8988T (cell line): Measurements from ENCODE around the gene PSMB2.
A peak's percentile ranks its signal among the peaks of the same experiment; 100 is the strongest.
"Not testable (repeated sequence)": the region's sequence is repeated elsewhere in the genome, so short reads cannot be mapped to it uniquely, and the experiment has no call there.

Source experiments
- DNase-seq: peaks from one replicate; pipeline ENCODE4 v3.0.0; 2011

The PSMB2 gene

DNA sequence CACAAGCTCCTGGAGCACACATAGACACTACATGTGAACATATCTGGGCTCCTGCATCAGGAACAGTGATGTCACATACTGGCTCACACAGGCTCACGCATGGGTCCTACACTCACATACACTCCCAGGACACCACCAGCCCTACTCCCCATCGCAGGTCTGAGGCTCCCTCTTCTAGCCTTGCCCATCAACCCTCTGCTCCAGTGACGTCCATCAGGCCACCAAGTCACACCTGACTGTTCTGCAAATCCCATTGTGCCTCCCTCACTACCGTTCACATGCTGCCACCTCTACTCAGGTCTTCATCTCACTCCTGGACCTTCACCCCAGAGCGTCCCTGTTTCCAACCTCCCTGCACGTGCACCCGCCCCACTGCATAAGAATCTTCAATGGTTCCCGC is 50.1 kb downstream of the PSMB2 start:
- no peak for DNase-seq

GRCh38 chr1:35590476-35591040 is 50.8 kb downstream of the PSMB2 start:
- no peak for DNase-seq

DNA sequence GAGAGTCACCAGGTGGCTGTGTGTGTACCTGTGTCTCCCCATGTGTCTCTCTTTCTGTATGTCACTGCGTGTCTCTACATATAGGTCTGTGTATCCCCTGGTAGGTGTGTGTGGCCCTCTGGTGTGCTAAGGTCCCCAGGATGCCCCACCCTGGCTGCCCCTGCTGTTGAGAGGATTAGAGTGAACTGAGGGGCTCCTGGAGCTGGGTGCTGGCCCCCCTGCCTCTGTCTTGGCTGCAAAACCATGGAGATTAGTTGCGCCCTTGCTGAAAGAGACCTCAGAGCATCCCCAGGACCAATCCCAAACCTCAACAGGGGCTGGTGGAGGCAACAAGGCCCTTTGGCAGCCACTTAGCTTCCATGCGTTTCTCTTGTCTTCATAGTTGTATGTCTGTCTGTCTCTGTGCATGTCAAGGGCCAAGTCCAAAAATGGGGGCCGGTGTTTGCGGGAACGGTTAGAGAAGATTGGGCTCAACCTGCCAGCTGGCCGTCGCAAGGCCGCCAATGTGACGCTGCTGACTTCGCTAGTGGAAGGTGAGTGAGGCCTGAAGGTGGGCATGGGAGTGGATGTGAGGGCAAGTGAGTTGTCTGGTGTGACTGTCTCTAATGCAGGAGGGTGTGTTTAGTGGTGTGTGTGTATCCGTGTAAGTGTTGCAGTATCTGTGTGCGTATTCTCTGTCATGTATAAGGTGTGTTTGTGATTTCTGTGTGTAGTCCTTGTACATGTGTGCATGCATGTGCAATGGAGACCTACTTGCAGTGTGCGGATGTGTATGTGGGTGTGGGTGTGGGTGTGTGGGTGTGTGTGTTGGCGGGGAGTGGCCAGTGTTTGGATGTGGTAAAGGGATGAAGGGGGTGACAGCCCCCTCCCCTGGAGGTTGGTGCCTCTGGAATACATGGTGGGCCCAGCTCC is 51.6 kb downstream of the PSMB2 start:
- DNase-seq: no peak

GRCh38 chr1:35588197-35588910 is 53.0 kb downstream of the PSMB2 start:
- DNase-seq: no peak

DNA sequence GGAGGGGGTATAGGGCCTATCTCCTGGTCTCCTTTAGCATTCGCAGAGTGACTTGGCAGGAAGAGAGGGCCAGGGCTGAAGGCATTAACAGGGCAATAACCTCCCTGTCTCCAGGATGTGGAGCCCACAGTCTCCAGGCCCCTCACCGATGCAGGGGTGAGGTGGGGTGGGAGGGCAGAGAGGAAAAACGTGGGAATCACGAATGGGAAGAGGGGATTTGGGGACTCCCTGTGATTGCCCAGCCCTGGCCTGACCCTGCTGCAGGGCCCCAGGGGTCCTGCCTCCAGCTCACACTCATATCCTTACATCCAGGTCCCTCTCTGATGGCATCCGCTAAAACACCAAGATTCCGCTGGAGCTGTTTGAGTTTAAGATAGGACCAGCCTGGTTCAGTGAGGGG is 53.6 kb downstream of the PSMB2 start:
- DNase-seq: no peak

GRCh38 chr1:35586808-35587207 is 54.5 kb downstream of the PSMB2 start:
- no peak for DNase-seq

DNA sequence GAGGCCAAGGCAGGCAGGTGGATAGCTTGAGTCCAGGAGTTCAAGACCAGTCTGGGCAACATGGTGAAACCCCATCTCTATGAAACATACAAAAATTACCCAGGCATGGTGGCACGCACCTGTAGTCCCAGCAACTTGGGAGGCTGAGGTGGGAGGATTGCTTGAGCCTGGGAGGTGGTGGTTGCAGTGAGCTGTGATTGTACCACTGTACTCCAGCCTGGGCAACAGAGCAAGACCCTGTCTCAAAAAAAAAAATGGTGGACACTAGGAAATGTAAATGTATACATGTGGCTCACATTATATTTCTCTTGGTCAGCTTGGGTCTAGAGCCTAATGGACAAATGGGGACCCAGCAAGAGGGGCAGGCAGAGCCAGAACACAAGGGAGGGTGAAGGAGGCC is 55.5 kb downstream of the PSMB2 start:
- DNase-seq: not testable (repeated sequence)

DNA sequence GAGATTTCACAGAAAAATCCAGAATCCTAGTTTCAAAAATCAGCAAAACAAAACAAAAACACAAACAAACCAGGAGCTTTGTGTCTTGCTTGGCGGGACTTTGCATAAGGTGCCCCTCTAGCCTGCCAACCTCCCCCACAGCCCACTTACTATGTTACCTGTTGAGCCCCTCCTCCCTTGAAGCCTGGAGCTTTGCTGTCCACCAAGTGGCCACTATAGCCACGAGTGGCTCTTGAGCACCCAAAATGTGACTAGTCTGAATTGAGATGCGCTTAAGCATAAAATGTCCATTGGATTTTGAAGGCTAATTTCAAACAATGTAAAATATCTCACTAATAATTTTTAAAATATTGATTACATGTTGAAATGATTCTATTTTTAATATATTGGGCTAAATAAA is 56.0 kb downstream of the PSMB2 start:
- DNase-seq: no peak

- DNase-seq: not testable (repeated sequence)
Observed at GRCh38 chr1:35581621-35582020, 59.7 kb downstream of the PSMB2 start.

GRCh38 chr1:35580949-35581388 is 60.4 kb downstream of the PSMB2 start:
- DNase-seq: no peak

DNA sequence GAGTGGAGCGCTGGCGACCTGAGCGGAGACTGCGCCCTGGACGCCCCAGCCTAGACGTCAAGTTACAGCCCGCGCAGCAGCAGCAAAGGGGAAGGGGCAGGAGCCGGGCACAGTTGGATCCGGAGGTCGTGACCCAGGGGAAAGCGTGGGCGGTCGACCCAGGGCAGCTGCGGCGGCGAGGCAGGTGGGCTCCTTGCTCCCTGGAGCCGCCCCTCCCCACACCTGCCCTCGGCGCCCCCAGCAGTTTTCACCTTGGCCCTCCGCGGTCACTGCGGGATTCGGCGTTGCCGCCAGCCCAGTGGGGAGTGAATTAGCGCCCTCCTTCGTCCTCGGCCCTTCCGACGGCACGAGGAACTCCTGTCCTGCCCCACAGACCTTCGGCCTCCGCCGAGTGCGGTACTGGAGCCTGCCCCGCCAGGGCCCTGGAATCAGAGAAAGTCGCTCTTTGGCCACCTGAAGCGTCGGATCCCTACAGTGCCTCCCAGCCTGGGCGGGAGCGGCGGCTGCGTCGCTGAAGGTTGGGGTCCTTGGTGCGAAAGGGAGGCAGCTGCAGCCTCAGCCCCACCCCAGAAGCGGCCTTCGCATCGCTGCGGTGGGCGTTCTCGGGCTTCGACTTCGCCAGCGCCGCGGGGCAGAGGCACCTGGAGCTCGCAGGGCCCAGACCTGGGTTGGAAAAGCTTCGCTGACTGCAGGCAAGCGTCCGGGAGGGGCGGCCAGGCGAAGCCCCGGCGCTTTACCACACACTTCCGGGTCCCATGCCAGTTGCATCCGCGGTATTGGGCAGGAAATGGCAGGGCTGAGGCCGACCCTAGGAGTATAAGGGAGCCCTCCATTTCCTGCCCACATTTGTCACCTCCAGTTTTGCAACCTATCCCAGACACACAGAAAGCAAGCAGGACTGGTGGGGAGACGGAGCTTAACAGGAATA is 64.0 kb downstream of the PSMB2 start:
- DNase-seq: no peak

DNA sequence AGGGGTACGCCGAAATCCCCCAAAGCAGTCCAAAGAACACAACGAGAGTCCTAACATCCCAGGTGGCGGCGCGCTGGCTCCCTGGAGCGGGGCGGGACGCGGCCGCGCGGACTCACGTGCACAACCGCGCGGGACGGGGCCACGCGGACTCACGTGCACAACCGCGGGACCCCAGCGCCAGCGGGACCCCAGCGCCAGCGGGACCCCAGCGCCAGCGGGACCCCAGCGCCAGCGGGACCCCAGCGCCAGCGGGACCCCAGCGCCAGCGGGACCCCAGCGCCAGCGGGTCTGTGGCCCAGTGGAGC is 64.6 kb downstream of the PSMB2 start:
- DNase-seq: not testable (repeated sequence)

GRCh38 chr1:35576061-35576765 is 65.1 kb downstream of the PSMB2 start:
- no peak for DNase-seq

GRCh38 chr1:35575416-35575958 is 65.8 kb downstream of the PSMB2 start:
- no peak for DNase-seq

- no peak for DNase-seq
Observed at GRCh38 chr1:35574655-35575415, 66.5 kb downstream of the PSMB2 start.

GRCh38 chr1:35574125-35574654 is 67.1 kb downstream of the PSMB2 start:
- no peak for DNase-seq

- peak; percentile 90 for DNase-seq
Observed at GRCh38 chr1:35573198-35574124, 67.9 kb downstream of the PSMB2 start, which contains the start of gene TFAP2E. TSS of gene TFAP2E (plus strand) at chr1:35573314. CDS start at chr1:35573578, 264 bp downstream.

DNA sequence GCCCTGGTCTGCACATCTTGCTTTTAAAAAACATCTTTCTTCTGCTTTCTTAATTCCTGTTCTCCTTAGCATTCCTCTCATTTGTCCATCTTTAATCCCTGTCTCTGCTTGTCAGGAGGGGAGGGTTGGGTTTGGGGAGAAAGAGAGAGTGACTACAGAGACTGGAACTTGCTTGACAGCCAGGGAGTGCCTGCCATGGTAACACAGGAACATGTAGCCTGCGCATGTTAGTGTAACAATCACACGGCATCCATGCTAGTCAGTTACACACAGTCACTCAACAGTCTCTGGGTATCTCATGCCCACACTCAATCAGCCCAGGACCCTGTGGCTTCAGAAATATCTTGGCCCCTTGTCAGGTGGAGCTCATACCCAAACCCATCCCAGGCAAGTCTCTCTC is 69.0 kb downstream of the PSMB2 start:
- no peak for DNase-seq

GRCh38 chr1:35571263-35571662 is 70.1 kb downstream of the PSMB2 start:
- no peak for DNase-seq
